HG03460 (cell line): ENCODE measurements around the gene SPRR2E.
"Not testable (repeated sequence)": the region's sequence is repeated elsewhere in the genome, so short reads cannot be mapped to it uniquely, and the experiment has no call there.

Source experiments
- ATAC-seq: cut with Tn5 transposase; IDR thresholded peaks from one replicate; pipeline ENCODE4 v1.9.1; 2021; ENCODE audit not compliant: unreplicated experiment

SPRR2E gene

DNA sequence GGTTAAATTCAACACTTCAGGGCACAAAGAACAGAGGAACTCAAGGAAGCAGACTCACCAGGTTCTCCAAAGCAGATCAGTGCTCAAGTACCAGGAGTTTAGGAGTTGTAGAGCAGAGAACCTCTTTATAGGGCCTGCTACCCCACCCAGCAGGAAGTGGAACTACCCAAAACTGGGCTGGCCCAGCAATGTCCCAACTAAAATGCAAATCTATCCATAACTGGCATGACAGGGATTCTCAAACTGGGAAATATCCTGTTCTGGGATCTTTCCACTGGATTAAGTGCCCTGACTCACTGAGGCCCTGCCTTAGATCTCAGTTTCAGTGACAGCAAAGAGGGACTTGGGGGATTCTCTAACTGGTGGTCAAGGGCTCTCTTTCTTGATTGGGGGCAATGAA lies at the start of gene SPRR2E:
Gene SPRR2E, minus strand, starts transcription at position 101 of the 400 bp plus-strand sequence. CDS start 775 bp downstream, outside the sequence.
- ATAC-seq, result no peak

DNA sequence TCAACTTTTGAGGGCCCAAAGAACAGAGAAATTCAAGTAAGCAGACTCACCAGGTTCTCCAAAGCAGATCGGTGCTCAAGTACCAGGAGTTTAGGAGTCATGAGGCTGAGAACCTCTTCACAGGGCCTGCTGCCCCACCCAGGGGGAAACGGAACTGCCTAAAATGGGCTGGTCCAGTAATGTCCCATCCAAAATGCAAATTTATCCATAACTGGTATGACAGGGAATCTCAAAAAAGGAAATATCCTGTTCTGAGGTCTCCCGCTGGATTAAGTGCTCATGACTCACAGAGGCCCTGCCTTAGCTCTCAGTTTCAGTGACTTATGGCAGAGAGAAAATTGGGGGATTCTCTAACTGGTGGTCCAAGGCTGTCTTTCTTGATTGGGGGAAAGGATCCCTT lies 47.1 kb upstream of the SPRR2E start:
- ATAC-seq, result no peak

DNA sequence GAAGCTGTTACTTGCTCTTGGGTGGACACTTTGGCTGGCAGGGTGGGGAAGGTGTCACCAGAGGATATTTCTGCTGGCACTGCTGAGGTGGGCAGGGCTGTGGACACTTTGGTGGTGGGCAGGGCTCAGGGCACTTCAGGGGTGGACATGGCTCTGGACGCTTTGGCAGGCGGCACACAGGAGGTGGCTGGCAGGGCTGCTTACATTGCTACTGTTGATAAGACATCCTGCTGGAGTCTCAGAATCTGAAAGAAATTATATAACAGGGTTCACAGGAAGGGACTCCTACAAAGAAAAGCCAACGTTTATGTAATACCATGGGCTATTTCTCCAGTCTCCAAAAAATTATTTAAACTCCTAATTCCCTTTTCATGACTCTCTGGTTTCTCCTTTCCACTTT lies 46.2 kb upstream of the SPRR2E start:
- no peak for ATAC-seq

- no peak for ATAC-seq
Measured at GRCh38 chr1:153133743-153134142, 39.4 kb upstream of the SPRR2E start.

DNA sequence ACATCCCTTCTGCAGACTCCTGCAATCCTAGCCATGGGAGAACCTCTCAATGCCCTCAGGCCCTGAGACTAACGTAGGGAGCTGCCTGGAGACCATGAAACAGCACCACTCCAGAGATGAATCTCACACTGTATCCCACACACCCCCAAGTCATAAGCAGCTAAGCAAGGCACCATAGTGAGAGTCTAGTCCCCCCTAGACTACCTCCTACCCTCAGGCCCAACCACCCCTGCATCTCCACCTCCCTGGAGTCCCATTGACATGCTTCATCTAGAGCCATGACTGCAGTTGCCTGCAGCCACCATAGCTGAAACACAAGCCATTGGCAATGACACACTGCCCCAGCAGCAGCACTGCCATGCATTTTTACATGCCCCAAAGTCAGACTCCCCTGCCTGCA lies 38.9 kb upstream of the SPRR2E start:
- ATAC-seq, result no peak

DNA sequence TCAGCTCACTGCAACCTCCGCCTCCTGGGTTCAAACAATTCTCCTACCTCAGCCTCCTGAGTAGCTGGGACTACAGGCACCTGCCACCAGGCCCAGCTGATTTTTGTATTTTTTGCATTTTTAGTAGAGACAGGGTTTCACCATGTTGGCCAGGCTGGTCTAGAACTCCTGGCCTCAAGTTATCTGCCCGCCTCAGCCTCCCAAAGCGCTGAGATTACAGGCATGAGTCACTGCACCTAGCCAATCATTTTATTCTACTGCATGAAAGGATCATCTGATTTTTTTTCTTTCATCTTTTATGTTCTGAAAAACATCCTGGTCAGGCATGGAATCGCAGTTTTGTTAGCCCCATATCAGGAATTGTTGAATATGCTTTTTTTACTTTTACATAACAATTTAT lies 34.4 kb upstream of the SPRR2E start:
- not testable (repeated sequence) for ATAC-seq

- ATAC-seq, result no peak
Measured at GRCh38 chr1:153127296-153127695, 33.0 kb upstream of the SPRR2E start.

DNA sequence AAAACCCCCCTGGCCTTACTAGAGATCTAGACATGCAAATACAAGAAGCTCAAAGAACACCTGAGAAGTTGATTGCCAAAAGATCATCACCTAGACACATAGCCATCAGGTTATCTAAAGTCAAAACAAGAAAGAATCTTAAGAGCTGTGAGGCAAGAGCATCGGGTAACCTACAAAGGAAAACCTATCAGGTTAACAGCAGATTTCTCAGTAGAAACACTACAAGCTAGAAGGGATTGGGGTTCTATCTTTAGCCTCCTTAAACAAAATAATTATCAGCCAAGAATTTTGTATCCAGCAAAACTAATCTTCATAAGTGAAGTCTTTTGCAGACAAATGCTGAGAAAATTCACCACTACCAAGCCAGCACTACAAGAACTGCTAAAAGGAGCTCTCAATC lies 31.2 kb upstream of the SPRR2E start:
- ATAC-seq, result no peak

- ATAC-seq, result not testable (repeated sequence)
Measured at GRCh38 chr1:153123793-153124192, 29.5 kb upstream of the SPRR2E start.

- no peak for ATAC-seq
Measured at GRCh38 chr1:153122831-153123421, 28.6 kb upstream of the SPRR2E start.

GRCh38 chr1:153120945-153121344 lies 26.6 kb upstream of the SPRR2E start:
- ATAC-seq, result no peak

GRCh38 chr1:153119491-153119971 lies 25.2 kb upstream of the SPRR2E start:
- no peak for ATAC-seq

- not testable (repeated sequence) for ATAC-seq
Measured at GRCh38 chr1:153115264-153115663, 20.9 kb upstream of the SPRR2E start.

- ATAC-seq, result no peak
Measured at GRCh38 chr1:153113416-153113815, 19.1 kb upstream of the SPRR2E start, which contains the start of gene SPRR2F. Gene SPRR2F (minus strand): TSS chr1:153113516. CDS start chr1:153112733, 783 bp downstream.

DNA sequence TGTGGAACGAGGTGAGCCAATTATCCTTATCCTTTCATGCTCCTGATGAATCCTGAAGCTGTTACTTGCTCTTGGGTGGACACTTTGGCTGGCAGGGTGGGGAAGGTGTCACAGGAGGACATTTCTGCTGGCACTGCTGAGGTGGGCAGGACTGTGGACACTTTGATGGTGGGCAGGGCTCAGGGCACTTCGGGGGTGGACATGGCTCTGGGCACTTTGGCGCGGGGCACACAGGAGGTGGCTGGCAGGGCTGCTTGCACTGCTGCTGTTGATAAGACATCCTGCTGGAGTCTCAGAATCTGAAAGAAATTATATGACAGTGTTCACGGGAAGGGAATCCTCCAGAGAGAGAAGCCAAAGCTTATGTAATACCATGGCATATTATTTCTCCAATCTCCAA lies 18.1 kb upstream of the SPRR2E start:
- not testable (repeated sequence) for ATAC-seq

DNA sequence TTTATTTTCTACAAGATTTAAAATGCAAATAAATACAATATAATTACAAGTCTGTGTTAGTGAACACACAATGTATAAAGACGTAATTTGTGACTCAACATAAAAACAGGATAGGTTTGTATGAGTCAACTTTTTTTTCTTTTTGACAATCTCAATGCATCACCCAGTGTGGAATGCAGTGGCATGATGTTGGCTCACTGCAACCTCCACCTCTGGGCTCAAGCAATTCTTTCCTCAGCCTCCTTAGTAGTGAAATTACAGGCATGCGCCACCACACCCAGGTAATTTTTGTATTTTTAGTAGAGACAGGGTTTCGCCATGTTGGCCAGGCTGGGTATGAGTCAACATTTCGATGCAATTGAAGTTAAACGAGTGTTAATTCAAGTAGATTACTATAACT lies 5.9 kb upstream of the SPRR2E start:
- no peak for ATAC-seq

DNA sequence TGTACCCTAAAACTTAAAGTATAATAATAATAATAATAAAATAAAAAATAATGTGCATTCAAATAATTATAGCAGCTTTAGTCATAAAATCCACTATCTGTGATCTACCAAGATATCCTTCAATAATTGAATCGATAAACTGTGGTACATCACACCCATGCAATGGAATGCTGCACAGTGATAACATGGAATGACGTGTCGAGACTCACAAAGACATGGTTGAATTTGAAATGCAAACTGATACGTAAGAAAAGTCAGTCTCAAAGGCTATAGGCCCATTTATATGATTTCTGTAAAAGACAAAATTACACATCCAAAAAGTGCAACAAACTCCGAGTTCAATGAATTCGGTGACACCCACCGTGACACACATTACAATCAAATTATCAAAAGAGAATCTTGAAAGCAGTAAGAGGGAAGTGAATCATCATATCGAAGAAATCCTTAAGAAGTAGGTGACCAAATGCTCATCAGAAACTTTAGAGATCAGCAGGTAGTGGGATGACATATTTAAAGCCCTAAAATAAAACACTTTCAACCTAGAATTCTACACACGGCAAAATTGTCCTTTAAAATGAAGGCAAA lies 5.2 kb upstream of the SPRR2E start:
- ATAC-seq, result no peak

DNA sequence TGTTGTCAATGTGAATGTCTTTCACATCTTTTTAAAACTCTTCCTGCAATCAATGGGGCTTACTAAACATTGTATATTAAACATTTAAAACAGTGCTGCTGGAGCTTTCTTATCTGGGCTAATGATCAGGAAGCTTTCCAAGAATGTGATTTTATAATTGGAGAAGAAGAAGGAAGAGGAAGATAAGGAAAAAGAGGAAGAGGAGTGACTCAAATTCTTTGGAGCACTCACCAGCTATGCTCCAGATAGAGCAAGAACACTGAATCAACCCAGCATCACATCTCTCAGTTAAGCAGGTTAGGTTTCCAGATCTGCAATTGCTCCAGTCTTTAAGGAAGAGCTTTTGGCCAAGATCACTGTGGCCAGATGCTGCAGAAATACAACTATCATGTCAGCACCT lies 1.4 kb upstream of the SPRR2E start:
- ATAC-seq, result no peak

GRCh38 chr1:153087652-153088051 lies 6.7 kb downstream of the SPRR2E start:
- no peak for ATAC-seq

- ATAC-seq, result no peak
Measured at GRCh38 chr1:153081736-153082135, 12.6 kb downstream of the SPRR2E start.

DNA sequence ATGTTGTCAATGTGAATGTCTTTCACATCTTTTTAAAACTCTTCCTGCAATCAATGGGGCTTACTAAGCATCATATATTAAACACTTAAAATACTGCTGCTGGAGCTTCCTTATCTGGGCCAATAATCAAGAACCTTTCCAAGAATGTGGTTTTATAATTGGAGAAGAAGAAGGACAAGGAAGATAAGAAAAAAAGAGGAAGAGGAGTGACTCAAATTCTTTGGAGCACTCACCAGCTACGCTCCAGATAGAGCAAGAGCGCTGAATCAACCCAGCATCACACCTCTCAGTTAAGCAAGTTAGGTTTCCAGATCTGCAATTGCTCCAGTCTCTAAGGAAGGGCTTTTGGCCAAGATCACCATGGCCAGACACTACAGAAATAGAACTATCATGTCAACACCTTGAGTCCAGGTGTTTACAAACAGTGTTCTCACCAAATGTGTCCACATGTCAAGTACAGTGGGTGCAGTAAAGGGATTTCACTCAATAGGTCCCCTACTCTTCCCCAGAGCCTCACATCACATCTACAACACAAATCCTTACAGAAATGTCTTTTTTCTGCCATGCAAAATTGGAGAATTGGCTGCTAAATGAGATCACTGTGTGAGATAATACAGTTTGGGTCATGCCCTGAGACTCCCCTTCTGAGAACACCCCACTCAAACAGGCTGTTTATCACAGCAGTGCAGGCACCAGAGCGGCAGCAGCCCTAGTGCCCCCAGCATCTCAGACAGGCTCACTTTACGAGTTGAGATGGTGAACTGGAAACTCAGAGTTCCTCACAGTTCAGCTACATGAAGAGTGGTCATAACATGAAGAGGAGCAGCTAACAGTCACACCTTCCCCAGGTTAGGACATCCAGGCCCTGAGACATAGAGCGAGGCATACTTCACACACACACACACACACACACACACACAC lies 21.3 kb downstream of the SPRR2E start:
- no peak for ATAC-seq

- no peak for ATAC-seq
Measured at GRCh38 chr1:153071511-153071910, 22.8 kb downstream of the SPRR2E start, which contains the start of gene SPRR2B. Gene SPRR2B (minus strand): TSS chr1:153071611. CDS start chr1:153070839, 772 bp downstream.
